Liver (tissue), 9 donors: Measurements from ENCODE around the gene GSK3A. TPM values are rescaled to one million over a fixed set of nuclear protein-coding genes. Genes with fewer than 3 reads are reported as not detected.

Experiments used
- DNase-seq: peaks from one replicate; pipeline ENCODE4 v3.0.0-alpha.2; 2017; ENCODE audit warnings: low spot score
- H3K27ac ChIP-seq, 2 donors: one replicate each; pipeline ENCODE4 v1.7.0; 2013; ENCODE audit warnings: inconsistent platforms in 2 of 2, low read length in 2 of 2, control low read depth in 1 of 2, low read depth in 1 of 2, mild to moderate bottlenecking in 1 of 2
- H3K27me3 ChIP-seq, 4 donors: one replicate each; pipeline versions ENCODE4 v1.6.1 to v1.7.0; 2013; ENCODE audit warnings: low read length in 3 of 4, inconsistent platforms in 1 of 4, mild to moderate bottlenecking in 1 of 4, moderate library complexity in 1 of 4; ENCODE audit not compliant: control insufficient read depth in 4 of 4, insufficient read depth in 4 of 4
- H3K36me3 ChIP-seq, 4 donors: one replicate each; pipeline versions ENCODE4 v1.6.1 to v1.7.0; 2013; ENCODE audit warnings: low read length in 3 of 4, mild to moderate bottlenecking in 3 of 4, low read depth in 1 of 4, moderate library complexity in 1 of 4; ENCODE audit not compliant: control insufficient read depth in 4 of 4, insufficient read depth in 3 of 4
- H3K4me1 ChIP-seq, 4 donors: one replicate each; pipeline versions ENCODE4 v1.6.1 to v1.7.0; 2013; ENCODE audit warnings: low read length in 3 of 4, mild to moderate bottlenecking in 3 of 4, moderate library complexity in 1 of 4; ENCODE audit not compliant: control insufficient read depth in 4 of 4, insufficient read depth in 4 of 4
- H3K4me3 ChIP-seq, 3 donors: one replicate each; pipeline versions ENCODE4 v1.6.1 to v1.7.0; 2013; ENCODE audit warnings: low read length in 3 of 3, control low read depth in 1 of 3, low read depth in 1 of 3, mild to moderate bottlenecking in 1 of 3
- H3K9ac ChIP-seq, 2 donors: one replicate each; pipeline ENCODE4 v1.7.0; 2013; ENCODE audit warnings: low read length in 2 of 2, mild to moderate bottlenecking in 2 of 2, moderate library complexity in 2 of 2, control low read depth in 1 of 2, low read depth in 1 of 2
- H3K9me3 ChIP-seq, 4 donors: one replicate each; pipeline versions ENCODE4 v1.6.1 to v1.7.0; 2013; ENCODE audit warnings: low read length in 3 of 4; ENCODE audit not compliant: control insufficient read depth in 4 of 4
- ATF3 ChIP-seq: IDR thresholded peaks from 2 replicates; pipeline ENCODE4 v1.6.1; 2016; ENCODE audit warnings: antibody characterized with exemption
- CTCF ChIP-seq: fragments of 150-350 bp; IDR thresholded peaks from 2 replicates; pipeline ENCODE4 v1.5.1; 2017; ENCODE audit warnings: improper control_type of control experiment, low read depth, low read length; ENCODE audit not compliant: missing input control
- EGR1 ChIP-seq, 2 donors: IDR thresholded peaks; 2 replicates each; pipeline ENCODE4 v1.6.1; 2016 to 2018; ENCODE audit warnings: antibody characterized with exemption in 2 of 2, low read depth in 2 of 2
- FOXA1 ChIP-seq: IDR thresholded peaks from 2 replicates; pipeline ENCODE4 v1.6.1; 2016; ENCODE audit warnings: antibody characterized with exemption
- FOXA2 ChIP-seq: IDR thresholded peaks from 2 replicates; pipeline ENCODE4 v1.6.1; 2016; ENCODE audit warnings: antibody characterized with exemption
- GABPA ChIP-seq, 2 donors: IDR thresholded peaks in 1 of 2; conservative IDR thresholded peaks in 1 of 2; 2 replicates each; pipeline ENCODE4 v1.6.1; 2016; ENCODE audit warnings: antibody characterized with exemption in 2 of 2, mild to moderate bottlenecking in 1 of 2, moderate library complexity in 1 of 2
- HNF4A ChIP-seq, 2 donors: conservative IDR thresholded peaks; 2 replicates each; pipeline ENCODE4 v1.6.1; 2016; ENCODE audit warnings: antibody characterized with exemption in 2 of 2, mild to moderate bottlenecking in 2 of 2
- HNF4G ChIP-seq: IDR thresholded peaks from 2 replicates; pipeline ENCODE4 v1.6.1; 2016; ENCODE audit warnings: antibody characterized with exemption
- JUND ChIP-seq, 2 donors: IDR thresholded peaks; 2 replicates each; pipeline ENCODE4 v1.6.1; 2016; ENCODE audit warnings: antibody characterized with exemption in 2 of 2
- MAX ChIP-seq: IDR thresholded peaks from 2 replicates; pipeline ENCODE4 v1.6.1; 2016; ENCODE audit warnings: antibody characterized with exemption
- NR2F2 ChIP-seq: IDR thresholded peaks from 2 replicates; pipeline ENCODE4 v1.6.1; 2016; ENCODE audit warnings: antibody characterized with exemption
- RAD21 ChIP-seq, 2 donors: IDR thresholded peaks; 2 replicates each; pipeline ENCODE4 v1.6.1; 2016; ENCODE audit warnings: antibody characterized with exemption in 2 of 2, mild to moderate bottlenecking in 2 of 2
- RXRA ChIP-seq, 2 donors: IDR thresholded peaks; 2 replicates each; pipeline ENCODE4 v1.6.1; 2017 to 2018; ENCODE audit warnings: antibody characterized with exemption in 2 of 2, mild to moderate bottlenecking in 1 of 2
- SP1 ChIP-seq: IDR thresholded peaks from 2 replicates; pipeline ENCODE4 v1.6.1; 2018; ENCODE audit warnings: antibody characterized with exemption, mild to moderate bottlenecking
- TAF1 ChIP-seq: conservative IDR thresholded peaks from 2 replicates; pipeline ENCODE4 v1.6.1; 2016; ENCODE audit warnings: antibody characterized with exemption, mild to moderate bottlenecking
- YY1 ChIP-seq: IDR thresholded peaks from 2 replicates; pipeline ENCODE4 v1.6.1; 2016; ENCODE audit warnings: antibody characterized with exemption, mild to moderate bottlenecking
- WGBS: extraction: QIAGEN DNeasy Blood & Tissue Kit; methylation state at CpG from one replicate; pipeline ENCODE4 v1.1.7; 2013; 5-methylcytosine and 5-hydroxymethylcytosine counted together
- polyA plus RNA-seq, 2 donors: library from polyadenylated mRNA; stranded (reverse) in 1 of 2; unstranded in 1 of 2; fragments of 200-250 nt in 1 of 2; fragments of >200 nt in 1 of 2; fragmentation: Nextera tagmentation in 1 of 2; extraction: Ambion mirVana in 1 of 2; gene quantifications; one replicate each; pipeline versions ENCODE4 v1.2.1 to v1.2.3, GENCODE V29; 2013 to 2015
- total RNA-seq, 2 donors: library from RNA; depleted of rRNA; stranded (reverse); fragments of >200 nt; gene quantifications; one replicate each; pipeline ENCODE4 v1.2.3, GENCODE V29; 2014
- TF ChIP-seq, protein P1 (sequence below): IDR thresholded peaks from 2 replicates; pipeline ENCODE4 v1.6.1; 2016; ENCODE audit warnings: antibody characterized with exemption, mild to moderate bottlenecking
- TF ChIP-seq, protein P2 (sequence below): IDR thresholded peaks from 2 replicates; pipeline ENCODE4 v1.6.1; 2016; ENCODE audit warnings: antibody characterized with exemption
- donor health status: healthy.
- donor health status: healthy.
- donor health status: healthy.
- donor health status: healthy.
- donor health status: healthy.

GSK3A gene
- total and polyA plus RNA-seq, 4 donors = 5.9 to 23.1 (median 13.0) TPM

GRCh38 chr19:42281146-42281826 lies 38.9 kb upstream of the GSK3A start:
- peak; percentile 58 for DNase-seq
- no peaks in the 10 kb centered on the region for H3K9me3 ChIP-seq
- no peaks in the 10 kb centered on the region for H3K27me3 ChIP-seq
- 49% methylated on average over 25 of the region's 25 CpGs for WGBS
- H3K27ac ChIP-seq = peak overlapping the region; percentile 72 to 83
- peaks cover 0 to 2% (median 0%) of the 10 kb centered on the region in 4 donors for H3K36me3 ChIP-seq
- TF ChIP-seq CTCF = no peak
- no peak for TF ChIP-seq RAD21 (IDR thresholded peaks at IDR 0.05)
- TF ChIP-seq, protein P1, sequence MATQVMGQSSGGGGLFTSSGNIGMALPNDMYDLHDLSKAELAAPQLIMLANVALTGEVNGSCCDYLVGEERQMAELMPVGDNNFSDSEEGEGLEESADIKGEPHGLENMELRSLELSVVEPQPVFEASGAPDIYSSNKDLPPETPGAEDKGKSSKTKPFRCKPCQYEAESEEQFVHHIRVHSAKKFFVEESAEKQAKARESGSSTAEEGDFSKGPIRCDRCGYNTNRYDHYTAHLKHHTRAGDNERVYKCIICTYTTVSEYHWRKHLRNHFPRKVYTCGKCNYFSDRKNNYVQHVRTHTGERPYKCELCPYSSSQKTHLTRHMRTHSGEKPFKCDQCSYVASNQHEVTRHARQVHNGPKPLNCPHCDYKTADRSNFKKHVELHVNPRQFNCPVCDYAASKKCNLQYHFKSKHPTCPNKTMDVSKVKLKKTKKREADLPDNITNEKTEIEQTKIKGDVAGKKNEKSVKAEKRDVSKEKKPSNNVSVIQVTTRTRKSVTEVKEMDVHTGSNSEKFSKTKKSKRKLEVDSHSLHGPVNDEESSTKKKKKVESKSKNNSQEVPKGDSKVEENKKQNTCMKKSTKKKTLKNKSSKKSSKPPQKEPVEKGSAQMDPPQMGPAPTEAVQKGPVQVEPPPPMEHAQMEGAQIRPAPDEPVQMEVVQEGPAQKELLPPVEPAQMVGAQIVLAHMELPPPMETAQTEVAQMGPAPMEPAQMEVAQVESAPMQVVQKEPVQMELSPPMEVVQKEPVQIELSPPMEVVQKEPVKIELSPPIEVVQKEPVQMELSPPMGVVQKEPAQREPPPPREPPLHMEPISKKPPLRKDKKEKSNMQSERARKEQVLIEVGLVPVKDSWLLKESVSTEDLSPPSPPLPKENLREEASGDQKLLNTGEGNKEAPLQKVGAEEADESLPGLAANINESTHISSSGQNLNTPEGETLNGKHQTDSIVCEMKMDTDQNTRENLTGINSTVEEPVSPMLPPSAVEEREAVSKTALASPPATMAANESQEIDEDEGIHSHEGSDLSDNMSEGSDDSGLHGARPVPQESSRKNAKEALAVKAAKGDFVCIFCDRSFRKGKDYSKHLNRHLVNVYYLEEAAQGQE = no peak
- TF ChIP-seq JUND (IDR thresholded peaks at IDR 0.05) = no peak
- no peak for TF ChIP-seq RXRA (IDR thresholded peaks at IDR 0.05)
- no peak for TF ChIP-seq FOXA1
- TF ChIP-seq YY1 = no peak
- TF ChIP-seq, protein P2, sequence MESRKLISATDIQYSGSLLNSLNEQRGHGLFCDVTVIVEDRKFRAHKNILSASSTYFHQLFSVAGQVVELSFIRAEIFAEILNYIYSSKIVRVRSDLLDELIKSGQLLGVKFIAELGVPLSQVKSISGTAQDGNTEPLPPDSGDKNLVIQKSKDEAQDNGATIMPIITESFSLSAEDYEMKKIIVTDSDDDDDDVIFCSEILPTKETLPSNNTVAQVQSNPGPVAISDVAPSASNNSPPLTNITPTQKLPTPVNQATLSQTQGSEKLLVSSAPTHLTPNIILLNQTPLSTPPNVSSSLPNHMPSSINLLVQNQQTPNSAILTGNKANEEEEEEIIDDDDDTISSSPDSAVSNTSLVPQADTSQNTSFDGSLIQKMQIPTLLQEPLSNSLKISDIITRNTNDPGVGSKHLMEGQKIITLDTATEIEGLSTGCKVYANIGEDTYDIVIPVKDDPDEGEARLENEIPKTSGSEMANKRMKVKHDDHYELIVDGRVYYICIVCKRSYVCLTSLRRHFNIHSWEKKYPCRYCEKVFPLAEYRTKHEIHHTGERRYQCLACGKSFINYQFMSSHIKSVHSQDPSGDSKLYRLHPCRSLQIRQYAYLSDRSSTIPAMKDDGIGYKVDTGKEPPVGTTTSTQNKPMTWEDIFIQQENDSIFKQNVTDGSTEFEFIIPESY = no peak
- no peak for TF ChIP-seq EGR1 (IDR thresholded peaks at IDR 0.05; ENCODE audit: low read depth in 2 of 2)
- TF ChIP-seq MAX = no peak
- TF ChIP-seq ATF3 = no peak
- TF ChIP-seq HNF4A (conservative IDR thresholded peaks at IDR 0.05) = no peak
- TF ChIP-seq HNF4G = no peak
- no peak for TF ChIP-seq SP1
- H3K4me3 ChIP-seq = peak overlapping the region in 1 of 3 donors; percentile 76
- H3K9ac ChIP-seq = peak overlapping the region in 1 of 2 donors; percentile 22
- H3K4me1 ChIP-seq = peaks cover 20 to 77% (median 56%) of the 10 kb centered on the region in 4 donors

- H3K9ac ChIP-seq = no peak overlapping the region
- no peaks in the 10 kb centered on the region for H3K9me3 ChIP-seq
- WGBS = 13% methylated on average over 20 of the region's 20 CpGs
- H3K27ac ChIP-seq = peak overlapping the region; percentile 61 to 87
- H3K4me1 ChIP-seq = peaks cover 18 to 72% (median 52%) of the 10 kb centered on the region in 4 donors
- H3K4me3 ChIP-seq = peak overlapping the region in 2 of 3 donors; percentile 74 to 76
- DNase-seq = no peak
- peaks cover 0 to 3% (median 0%) of the 10 kb centered on the region in 4 donors for H3K36me3 ChIP-seq
- H3K27me3 ChIP-seq = no peaks in the 10 kb centered on the region
- TF ChIP-seq TAF1 (no peak), HNF4A (conservative IDR thresholded peaks at IDR 0.05) (no peak), EGR1 (IDR thresholded peaks at IDR 0.05; ENCODE audit: low read depth in 2 of 2) (no peak), HNF4G (no peak), JUND (IDR thresholded peaks at IDR 0.05) (no peak), RAD21 (IDR thresholded peaks at IDR 0.05) (no peak), SP1 (no peak), GABPA (IDR thresholded peaks at IDR 0.05 in 1 of 2, conservative IDR thresholded peaks at IDR 0.05 in 1 of 2) (no peak), MAX (no peak), RXRA (IDR thresholded peaks at IDR 0.05) (no peak), ATF3 (no peak), FOXA2 (no peak), YY1 (no peak), NR2F2 (no peak)
- TF ChIP-seq, protein P2 = no peak
These were observed 38.4 kb upstream of the GSK3A start for GRCh38 chr19:42280815-42281145.
